HCT116 (cell line): ENCODE measurements around the gene HOXC6. TPM values are rescaled to one million over a fixed set of nuclear protein-coding genes. Genes with fewer than 3 reads are reported as not detected.

Experiments used
- ATAC-seq: fragments of 200-7000 bp; cut with Tn5 transposase; 2 replicates; pipeline ENCODE4 v1.9.1; 2020; ENCODE audit warnings: mild to moderate bottlenecking, moderate library complexity
- BruUV-seq: library from RNA; stranded (reverse); fragments of 400-500 nt; replicated peaks from 2 replicates; lab custom pipeline; 2021; lab: Mats Ljungman, UMichigan
- CTCF ChIA-PET: fragments of 300-600 bp; sonication (Branson Sonifier 250); formaldehyde crosslinking; loops from one replicate; lab custom pipeline; 2021; ENCODE audit warnings: antibody characterized with exemption; lab: Charles Lee
- POLR2A ChIA-PET: fragments of 300-600, 350-600 bp; sonication (Branson Sonifier 250); formaldehyde crosslinking; loops from one replicate; lab custom pipeline; 2021; ENCODE audit warnings: antibody characterized with exemption; lab: Charles Lee
- RAD21 ChIA-PET, 2 experiments: fragments of 300-600 bp; sonication (Branson Sonifier 250); formaldehyde crosslinking; loops; one replicate each; lab custom pipeline; 2023; ENCODE audit warnings: low total read pairs in 2 of 2; ENCODE audit not compliant: uncharacterized antibody in 2 of 2, unreplicated experiment in 2 of 2, low non-redundant PET in 1 of 2; lab: Charles Lee
- DNase-seq: peaks from one replicate; pipeline ENCODE4 v3.0.0-alpha.2; 2010; ENCODE audit warnings: low read depth, low spot score
- H2AFZ ChIP-seq: fragments of 200-600 bp; shearing (Covaris generic), sonication (generic); 2 replicates; pipeline ENCODE4 v1.6.1; 2017; ENCODE audit warnings: low read depth, mixed run types, mixed read lengths, antibody characterized with exemption, low read length; ENCODE audit not compliant: poor library complexity, severe bottlenecking
- H3K27ac ChIP-seq: 2 replicates; pipeline ENCODE4 v1.5.1; 2012; ENCODE audit warnings: low read depth, low read length
- H3K27me3 ChIP-seq: fragments of 200-600 bp; sonication (generic); 2 replicates; pipeline ENCODE4 v1.6.1; 2016; ENCODE audit warnings: mixed run types, low read length, mixed read lengths; ENCODE audit not compliant: insufficient read depth
- H3K36me3 ChIP-seq, 2 experiments: fragments of 200-500 bp in 1 of 2; fragments of 200-600 bp in 1 of 2; sonication (Bioruptor generic) in 1 of 2; sonication (generic) in 1 of 2; 2 replicates each; pipeline versions ENCODE4 v1.5.1 to v1.6.1; 2014 to 2016; ENCODE audit warnings: low read length in 2 of 2, inconsistent platforms in 1 of 2, mixed read lengths in 1 of 2, mixed run types in 1 of 2; ENCODE audit not compliant: insufficient read depth in 2 of 2, control insufficient read depth in 1 of 2
- H3K4me1 ChIP-seq, 2 experiments: fragments of 200-600 bp in 1 of 2; sonication (generic) in 1 of 2; 2 replicates each; pipeline versions ENCODE4 v1.5.1 to v1.6.1; 2012 to 2017; ENCODE audit warnings: low read length in 2 of 2, inconsistent platforms in 1 of 2, mild to moderate bottlenecking in 1 of 2, mixed read lengths in 1 of 2, mixed run types in 1 of 2, moderate library complexity in 1 of 2; ENCODE audit not compliant: insufficient read depth in 2 of 2, control insufficient read depth in 1 of 2
- H3K4me2 ChIP-seq: fragments of 200-600 bp; sonication (generic); 2 replicates; pipeline ENCODE4 v1.6.1; 2017; ENCODE audit warnings: mixed run types, low read length, mixed read lengths
- H3K4me3 ChIP-seq, 2 experiments: fragments of 200-600 bp in 1 of 2; sonication (generic) in 1 of 2; replicated peaks in 1 of 2; 2 replicates each; pipeline ENCODE4 v1.5.1; 2011 to 2016; ENCODE audit warnings: low read length in 2 of 2, control low read depth in 1 of 2, low read depth in 1 of 2, mild to moderate bottlenecking in 1 of 2, mixed read lengths in 1 of 2, mixed run types in 1 of 2
- H3K79me2 ChIP-seq: fragments of 200-600 bp; sonication (generic); 2 replicates; pipeline ENCODE4 v1.6.1; 2017; ENCODE audit warnings: mild to moderate bottlenecking, mixed run types, low read length, moderate library complexity, mixed read lengths; ENCODE audit not compliant: insufficient read depth
- H3K9ac ChIP-seq: fragments of 200-600 bp; sonication (generic); 2 replicates; pipeline ENCODE4 v1.6.1; 2016; ENCODE audit warnings: low read length, mixed read lengths
- H3K9me2 ChIP-seq: fragments of 200-600 bp; sonication (generic), shearing (Covaris generic); 2 replicates; pipeline ENCODE4 v1.6.1; 2017; ENCODE audit warnings: mixed run types, mild to moderate bottlenecking, moderate library complexity; ENCODE audit not compliant: insufficient read depth
- H3K9me3 ChIP-seq, 2 experiments: fragments of 200-500 bp in 1 of 2; fragments of 200-600 bp in 1 of 2; sonication (Bioruptor generic) in 1 of 2; sonication (generic) in 1 of 2; 2 replicates each; pipeline ENCODE4 v1.6.1; 2014 to 2017; ENCODE audit warnings: low read length in 2 of 2, mixed read lengths in 2 of 2, inconsistent platforms in 1 of 2, low read depth in 1 of 2, mild to moderate bottlenecking in 1 of 2, mixed run types in 1 of 2, moderate library complexity in 1 of 2; ENCODE audit not compliant: control insufficient read depth in 1 of 2, insufficient read depth in 1 of 2
- H4K20me1 ChIP-seq: fragments of 200-600 bp; sonication (generic), shearing (Covaris generic); 2 replicates; pipeline ENCODE4 v1.6.1; 2017; ENCODE audit warnings: mixed run types, mild to moderate bottlenecking, moderate library complexity; ENCODE audit not compliant: insufficient read depth
- EGR1 ChIP-seq: IDR thresholded peaks from 2 replicates; pipeline ENCODE4 v1.6.1; 2012; ENCODE audit warnings: low read depth
- ZBTB33 ChIP-seq: IDR thresholded peaks from 2 replicates; pipeline ENCODE4 v1.6.1; 2011; ENCODE audit warnings: mild to moderate bottlenecking, low read length, moderate library complexity; ENCODE audit not compliant: insufficient replicate concordance; ENCODE audit errors: extremely low read depth
- intact Hi-C: fragments of 100-400 bp; cut with micrococcal nuclease; formaldehyde crosslinking; loops from 2 replicates; pipeline ENCODE4 v1.10.0; 2022
- total RNA-seq: library from RNA; stranded (reverse); gene quantifications from one replicate; pipeline ENCODE4 v1.2.1, GENCODE V29; 2021; ENCODE audit not compliant: unreplicated experiment

Gene HOXC6
- total RNA-seq, 1 experiment from 2014 or later, result 3.1 TPM

DNA sequence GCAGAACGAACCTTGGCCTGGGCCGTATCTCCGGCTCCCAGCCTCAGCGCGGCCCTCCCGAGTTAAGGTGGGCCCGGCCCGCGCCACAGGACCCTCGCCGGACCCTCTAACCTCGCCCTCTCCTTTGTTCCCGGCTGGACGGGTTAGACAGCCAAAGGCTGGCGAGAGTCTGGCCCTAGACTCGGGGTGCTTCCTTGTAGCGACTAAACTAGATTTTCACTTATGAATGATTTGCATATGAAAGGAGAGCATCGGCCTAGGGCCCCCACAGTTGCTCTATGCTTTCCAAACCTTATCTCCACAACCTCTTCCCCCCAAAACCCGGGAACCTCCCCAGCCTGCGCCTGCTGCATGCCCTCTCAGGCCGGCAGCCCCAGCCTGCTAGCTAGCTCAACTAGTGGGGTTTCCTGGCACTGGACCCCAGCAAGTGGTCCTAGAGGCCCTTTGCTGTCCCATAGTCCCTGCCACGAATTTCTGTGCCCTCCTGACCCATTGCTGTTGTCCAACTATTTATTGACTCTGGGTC lies 6.6 kb downstream of the HOXC6 start (continued):
- TF ChIP-seq ZBTB33, result no peak

- H3K4me2 ChIP-seq, result no peak overlapping the region
- no peak for TF ChIP-seq EGR1
- H3K79me2 ChIP-seq, result no peaks in the 10 kb centered on the region
- H3K9me3 ChIP-seq, result no peaks in the 10 kb centered on the region
- DNase-seq (no peak), ATAC-seq (no peak)
- ChIA-PET POLR2A (no interaction called here), CTCF (interaction anchor here (2.4 kb wide), 1 partner anchor 153 kb away, joined by 5 read pairs; the partner anchor contains the start of gene SMUG1), RAD21 (no interaction called here)
- peaks cover 7 to 32% of the 10 kb centered on the region in 2 experiments for H3K4me1 ChIP-seq
- BruUV-seq, result no TSS peak
- no peak overlapping the region for H2AFZ ChIP-seq
- H3K4me3 ChIP-seq, result no peak overlapping the region
- no peaks in the 10 kb centered on the region for H4K20me1 ChIP-seq
- H3K9ac ChIP-seq, result no peak overlapping the region
- no peaks in the 10 kb centered on the region for H3K9me2 ChIP-seq
- H3K27me3 ChIP-seq, result no peaks in the 10 kb centered on the region
- no peak overlapping the region for H3K27ac ChIP-seq
- intact Hi-C loops, result no loop called here
- H3K36me3 ChIP-seq, result no peaks in the 10 kb centered on the region
These were observed 7.5 kb downstream of the HOXC6 start for GRCh38 chr12:54035568-54036264.
